ENCODE data around the gene TMEM42.
A peak's percentile ranks its signal among the peaks of the same experiment; 100 is the strongest.

Gene TMEM42

DNA sequence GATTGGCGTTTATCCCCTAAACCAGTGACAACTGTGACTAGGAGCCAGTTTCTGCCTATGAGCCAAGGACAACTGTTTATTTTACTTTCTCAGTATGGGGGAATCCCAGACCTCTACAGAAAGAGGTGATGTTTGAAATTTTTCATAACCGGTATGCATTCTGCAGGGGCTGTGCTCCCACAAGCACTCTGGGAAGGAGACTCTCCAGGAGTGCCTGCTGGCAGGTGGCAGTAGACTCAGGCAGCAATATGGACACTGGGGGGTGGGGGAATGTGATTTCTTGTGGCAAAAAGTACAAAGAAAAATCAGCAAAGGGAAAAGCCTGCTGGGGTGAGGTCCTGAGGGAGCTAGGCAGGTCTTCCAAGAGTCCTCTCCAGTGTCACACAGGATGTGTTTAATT lies 18.6 kb downstream of the TMEM42 start:
- no peaks in the 10 kb centered on the region for H3K36me3 ChIP-seq
- TF ChIP-seq CTCF (IDR thresholded peaks at IDR 0.05; ENCODE audit: low read depth, low read length): no peak
- no peaks in the 10 kb centered on the region for H3K27me3 ChIP-seq (ENCODE audit: insufficient read depth, low read depth, severe bottlenecking)
- no peak for DNase-seq
- H3K4me3 ChIP-seq (ENCODE audit: low read depth, low read length): no peak overlapping the region
- no peaks in the 10 kb centered on the region for H3K9me3 ChIP-seq (ENCODE audit: severe bottlenecking)
- no peak overlapping the region for H3K27ac ChIP-seq

GRCh38 chr3:44883213-44883955 lies 21.7 kb downstream of the TMEM42 start:
- Histone ChIP-seq H3K27me3 (ENCODE audit: insufficient read depth, low read depth, severe bottlenecking) (no peaks in the 10 kb centered on the region), H3K4me3 (ENCODE audit: low read depth, low read length) (no peak overlapping the region), H3K36me3 (no peaks in the 10 kb centered on the region), H3K27ac (no peak overlapping the region), H3K9me3 (ENCODE audit: severe bottlenecking) (no peaks in the 10 kb centered on the region)
- DNase-seq: no peak
- TF ChIP-seq CTCF (IDR thresholded peaks at IDR 0.05; ENCODE audit: low read depth, low read length): peak; percentile 34; the same call in 1 of the 2 replicates

GRCh38 chr3:44883999-44884431 lies 22.3 kb downstream of the TMEM42 start:
- Histone ChIP-seq H3K27ac (no peak overlapping the region), H3K4me3 (ENCODE audit: low read depth, low read length) (no peak overlapping the region), H3K27me3 (ENCODE audit: insufficient read depth, low read depth, severe bottlenecking) (no peaks in the 10 kb centered on the region), H3K9me3 (ENCODE audit: severe bottlenecking) (no peaks in the 10 kb centered on the region), H3K36me3 (no peaks in the 10 kb centered on the region)
- DNase-seq: no peak
- no peak for TF ChIP-seq CTCF (IDR thresholded peaks at IDR 0.05; ENCODE audit: low read depth, low read length)

DNA sequence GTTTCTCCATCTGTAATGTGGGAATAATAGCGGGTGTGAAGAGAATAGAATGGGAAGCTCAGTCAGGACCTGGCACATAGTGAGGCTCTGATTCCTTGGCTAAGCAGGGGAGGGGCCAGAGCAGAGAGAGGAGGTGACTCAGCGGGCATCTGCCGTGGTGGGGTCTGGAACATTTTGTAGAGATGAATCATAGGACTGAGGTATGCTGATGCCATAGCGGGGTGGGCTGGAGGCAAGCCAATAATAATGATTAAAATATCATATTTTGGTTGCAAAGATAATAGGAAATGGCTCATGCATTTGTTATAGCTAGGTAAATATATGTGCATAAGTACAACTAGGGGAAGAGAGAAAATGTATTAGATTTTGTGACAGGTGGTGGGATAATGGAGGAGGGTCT lies 23.9 kb downstream of the TMEM42 start:
- Histone ChIP-seq H3K36me3 (no peaks in the 10 kb centered on the region), H3K27me3 (ENCODE audit: insufficient read depth, low read depth, severe bottlenecking) (no peaks in the 10 kb centered on the region), H3K4me3 (ENCODE audit: low read depth, low read length) (no peak overlapping the region), H3K9me3 (ENCODE audit: severe bottlenecking) (no peaks in the 10 kb centered on the region), H3K27ac (no peak overlapping the region)
- no peak for DNase-seq
- no peak for TF ChIP-seq CTCF (IDR thresholded peaks at IDR 0.05; ENCODE audit: low read depth, low read length)

GRCh38 chr3:44886561-44886960 lies 24.8 kb downstream of the TMEM42 start:
- Histone ChIP-seq H3K27ac (no peak overlapping the region), H3K27me3 (ENCODE audit: insufficient read depth, low read depth, severe bottlenecking) (no peaks in the 10 kb centered on the region), H3K4me3 (ENCODE audit: low read depth, low read length) (no peak overlapping the region), H3K9me3 (ENCODE audit: severe bottlenecking) (no peaks in the 10 kb centered on the region), H3K36me3 (no peaks in the 10 kb centered on the region)
- TF ChIP-seq CTCF (IDR thresholded peaks at IDR 0.05; ENCODE audit: low read depth, low read length): no peak
- no peak for DNase-seq

DNA sequence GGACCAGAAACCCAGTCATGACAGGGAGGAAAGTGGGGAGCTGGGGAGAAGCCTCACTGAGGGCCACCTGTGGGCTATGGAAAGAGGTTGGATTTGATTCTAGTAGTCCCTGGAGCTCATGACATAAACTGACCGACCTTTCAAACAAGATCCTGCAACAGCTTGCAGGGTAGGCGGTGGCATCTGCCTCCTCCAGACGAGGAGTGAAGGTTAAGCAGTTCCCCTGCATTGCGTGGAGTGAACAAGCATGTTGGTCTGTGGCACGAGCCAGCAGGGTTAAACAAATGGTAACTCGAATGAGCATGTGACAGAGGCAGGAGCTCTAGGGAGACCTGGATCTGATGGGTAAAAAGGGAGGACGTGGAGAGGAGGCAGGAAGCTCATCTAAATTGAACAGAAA lies 25.4 kb downstream of the TMEM42 start:
- H3K36me3 ChIP-seq: no peaks in the 10 kb centered on the region
- H3K9me3 ChIP-seq (ENCODE audit: severe bottlenecking): no peaks in the 10 kb centered on the region
- no peak overlapping the region for H3K4me3 ChIP-seq (ENCODE audit: low read depth, low read length)
- no peak for TF ChIP-seq CTCF (IDR thresholded peaks at IDR 0.05; ENCODE audit: low read depth, low read length)
- DNase-seq: no peak
- no peaks in the 10 kb centered on the region for H3K27me3 ChIP-seq (ENCODE audit: insufficient read depth, low read depth, severe bottlenecking)
- H3K27ac ChIP-seq: no peak overlapping the region

Measured in WERI-Rb-1 (cell line).